ENCODE data around the gene ANTXR1.
"Not testable (repeated sequence)": the region's sequence is repeated elsewhere in the genome, so short reads cannot be mapped to it uniquely, and the experiment has no call there.

Gene ANTXR1

DNA sequence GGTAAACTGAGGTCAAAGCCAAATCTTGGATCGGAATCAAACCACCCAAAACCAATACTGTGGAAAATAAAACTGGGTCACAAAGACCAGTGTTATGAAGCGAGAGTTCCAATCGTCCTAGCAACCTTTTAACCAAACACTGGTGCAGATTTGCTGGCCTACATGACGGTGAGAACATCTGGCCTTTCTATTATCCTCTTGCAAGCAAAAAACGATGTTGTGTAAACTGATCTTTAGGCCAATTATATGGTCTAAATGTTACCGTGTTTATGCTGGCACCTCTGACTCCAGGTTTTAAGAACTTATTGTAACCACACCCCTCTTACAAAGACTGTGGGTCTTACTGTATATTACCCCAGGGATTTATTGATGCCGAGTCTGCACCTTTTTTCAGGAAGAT is 228.1 kb downstream of the ANTXR1 start:
- DNase-seq (ENCODE audit: low spot score): no peak

DNA sequence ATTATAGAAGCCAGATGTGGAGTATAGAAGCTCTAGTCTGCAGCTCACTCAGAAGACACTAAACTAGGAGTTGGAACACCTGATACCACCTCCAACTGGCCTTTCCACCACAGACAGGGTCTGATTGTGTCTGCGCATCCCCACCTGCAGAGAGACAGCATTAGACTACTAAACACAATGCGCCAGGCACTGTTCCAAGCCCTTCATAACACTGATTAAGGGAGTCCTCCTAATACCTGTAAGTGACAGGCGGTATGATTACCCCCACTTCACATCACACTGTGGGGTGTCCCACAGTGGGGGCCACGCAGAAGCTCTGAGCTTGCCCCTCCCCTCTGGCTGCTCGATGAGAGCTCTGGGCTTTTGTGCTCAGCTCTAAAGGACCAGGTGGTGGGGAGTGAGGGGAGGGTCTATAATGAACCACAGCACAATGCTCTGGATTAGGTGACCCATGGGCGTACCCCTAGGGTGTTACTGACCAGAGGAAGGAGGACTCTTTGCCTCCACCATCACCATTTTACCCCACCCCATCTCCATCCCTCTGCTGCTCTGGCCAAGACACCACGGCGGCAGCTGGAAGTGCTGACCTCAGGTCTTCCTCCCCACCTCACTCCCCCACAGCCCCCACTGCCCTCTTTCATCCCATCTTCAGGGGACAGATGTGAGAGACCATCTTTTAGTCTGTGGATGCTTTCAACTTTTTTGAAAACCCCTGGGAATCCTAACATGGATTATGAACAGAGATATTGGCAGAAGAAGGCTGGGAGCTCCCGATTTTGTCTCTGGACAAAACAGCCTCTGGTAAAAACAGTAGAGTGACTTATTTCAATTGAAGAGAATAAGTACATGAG is 228.9 kb downstream of the ANTXR1 start:
- DNase-seq (ENCODE audit: low spot score): no peak

DNA sequence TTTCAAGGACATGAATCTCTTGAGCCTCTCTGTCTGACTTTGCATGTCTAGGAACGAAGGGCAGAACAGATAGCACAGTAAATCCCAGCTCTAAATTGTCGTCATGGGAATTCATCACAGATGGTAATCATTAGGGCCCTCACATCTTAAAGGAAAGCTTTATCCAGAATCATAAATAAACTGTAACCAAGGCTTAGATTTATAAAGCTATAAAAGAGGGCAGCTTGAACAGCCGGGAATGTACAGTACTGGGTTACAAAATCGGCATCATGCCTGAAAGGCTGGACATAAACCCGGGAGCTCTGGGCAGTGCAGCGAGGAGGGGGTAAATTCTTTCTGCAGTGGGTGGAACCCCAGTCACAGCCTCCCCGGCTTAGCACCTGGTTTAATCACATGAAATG is 229.7 kb downstream of the ANTXR1 start:
- DNase-seq (ENCODE audit: low spot score): peak; percentile 6

DNA sequence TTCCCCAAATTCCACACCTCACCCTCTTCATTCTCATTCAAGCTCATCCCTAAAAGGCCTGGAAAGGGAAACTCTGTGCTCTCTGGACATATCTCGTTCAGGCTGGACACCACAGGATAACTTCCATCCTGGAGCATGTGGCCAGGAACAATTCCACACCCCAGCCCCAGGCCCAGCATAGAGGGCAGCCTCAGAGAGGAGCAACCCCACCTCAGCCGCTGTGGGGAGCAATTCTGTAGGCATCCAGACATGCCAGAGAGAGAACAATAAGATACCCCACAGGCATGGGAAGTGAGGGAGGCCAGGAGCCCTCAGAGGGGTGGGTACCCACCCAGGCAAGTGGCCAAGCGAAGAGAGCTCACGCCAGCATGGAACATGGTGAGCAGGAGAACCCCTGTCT is 230.7 kb downstream of the ANTXR1 start:
- no peak for DNase-seq (ENCODE audit: low spot score)

DNA sequence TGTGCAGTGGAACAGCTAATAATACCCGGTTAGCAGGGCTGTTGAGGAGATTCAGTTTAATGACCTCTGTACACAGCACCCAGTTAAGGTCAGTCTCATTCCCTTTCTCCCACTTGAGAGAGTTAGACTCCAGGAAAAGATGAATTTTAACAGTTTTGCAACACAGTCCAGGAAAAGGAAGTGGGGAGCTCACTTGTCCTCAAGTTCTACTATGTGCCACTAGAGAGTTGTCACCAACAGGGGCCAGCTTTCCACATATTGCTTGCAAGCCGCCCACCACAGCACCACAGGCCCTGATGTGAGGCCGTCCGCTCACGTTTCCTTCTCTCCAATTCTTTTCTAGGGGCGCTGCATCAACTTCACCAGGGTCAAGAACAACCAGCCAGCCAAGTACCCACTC is 231.9 kb downstream of the ANTXR1 start:
- DNase-seq (ENCODE audit: low spot score): no peak

DNA sequence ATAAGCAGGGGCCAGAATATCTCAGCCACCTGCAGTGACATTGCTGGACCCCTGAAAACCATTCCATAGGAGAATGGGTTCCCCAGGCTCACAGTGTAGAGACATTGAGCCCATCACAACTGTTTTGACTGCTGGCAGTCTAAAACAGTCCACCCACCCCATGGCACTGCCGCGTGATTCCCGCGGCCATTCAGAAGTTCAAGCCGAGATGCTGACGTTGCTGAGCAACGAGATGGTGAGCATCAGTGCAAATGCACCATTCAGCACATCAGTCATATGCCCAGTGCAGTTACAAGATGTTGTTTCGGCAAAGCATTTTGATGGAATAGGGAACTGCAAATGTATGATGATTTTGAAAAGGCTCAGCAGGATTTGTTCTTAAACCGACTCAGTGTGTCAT is 234.6 kb downstream of the ANTXR1 start:
- DNase-seq (ENCODE audit: low spot score): no peak

DNA sequence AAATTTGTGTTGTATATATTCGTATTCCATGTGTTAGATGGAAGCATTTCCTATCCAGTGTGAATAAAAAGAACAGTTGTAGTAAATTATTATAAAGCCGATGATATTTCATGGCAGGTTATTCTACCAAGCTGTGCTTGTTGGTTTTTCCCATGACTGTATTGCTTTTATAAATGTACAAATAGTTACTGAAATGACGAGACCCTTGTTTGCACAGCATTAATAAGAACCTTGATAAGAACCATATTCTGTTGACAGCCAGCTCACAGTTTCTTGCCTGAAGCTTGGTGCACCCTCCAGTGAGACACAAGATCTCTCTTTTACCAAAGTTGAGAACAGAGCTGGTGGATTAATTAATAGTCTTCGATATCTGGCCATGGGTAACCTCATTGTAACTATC is 235.3 kb downstream of the ANTXR1 start:
- no peak for DNase-seq (ENCODE audit: low spot score)

DNA sequence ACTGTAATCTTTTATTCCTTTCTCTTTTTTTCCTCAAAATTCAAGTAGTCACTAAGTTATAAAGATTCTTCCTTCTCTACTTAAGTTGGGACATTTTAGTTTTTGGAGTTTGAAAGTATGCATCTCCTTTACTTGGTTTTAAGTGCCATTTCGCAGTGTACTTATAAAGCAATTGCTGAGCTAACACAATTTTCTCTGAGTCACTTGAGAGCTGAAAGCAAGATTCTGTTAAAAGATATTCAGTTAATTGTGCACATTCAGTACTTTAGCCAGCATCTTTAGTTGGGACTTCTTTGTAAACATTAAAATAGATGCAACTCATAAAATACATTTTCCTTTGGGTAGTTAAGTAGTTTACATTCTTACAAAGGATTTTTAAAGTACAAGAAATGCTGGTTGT is 238.0 kb downstream of the ANTXR1 start:
- DNase-seq (ENCODE audit: low spot score): no peak

DNA sequence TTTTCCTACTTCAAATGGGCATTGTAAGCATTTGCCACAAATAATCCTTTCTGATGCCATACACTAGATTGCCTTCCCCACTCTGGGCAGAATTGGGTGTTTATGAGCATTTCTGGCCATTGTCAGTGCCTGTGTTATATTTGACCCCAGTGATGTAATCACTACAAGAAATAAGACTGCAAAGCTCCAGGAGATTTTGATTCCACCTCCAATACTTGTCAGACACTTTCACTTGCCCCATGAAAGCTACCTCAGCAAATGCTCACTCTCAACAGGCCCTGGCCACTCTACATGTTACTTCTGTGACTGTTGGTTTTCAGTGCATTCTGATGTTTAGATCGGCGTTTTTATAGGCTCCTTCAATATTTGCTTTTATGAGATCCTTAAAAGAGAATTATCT is 239.0 kb downstream of the ANTXR1 start:
- no peak for DNase-seq (ENCODE audit: low spot score)

DNA sequence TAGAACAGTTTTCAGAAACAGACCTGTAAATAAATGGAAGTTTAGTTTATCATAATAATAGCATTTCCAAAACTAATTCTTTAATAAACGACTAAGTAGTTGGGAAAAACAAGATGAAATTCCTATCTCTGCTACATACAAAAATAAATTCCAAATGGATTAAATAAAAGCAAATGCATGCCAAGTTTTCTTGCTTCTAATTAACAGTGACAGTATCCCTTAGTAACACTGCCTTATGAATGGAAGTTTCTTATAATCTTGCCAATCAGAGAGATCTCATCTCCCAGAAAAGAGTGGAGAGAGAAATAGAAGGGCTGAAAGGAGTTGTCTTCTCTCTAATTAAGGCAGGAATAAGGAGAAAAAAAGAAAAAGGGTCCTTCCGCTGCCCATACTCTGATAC is 240.1 kb downstream of the ANTXR1 start:
- DNase-seq (ENCODE audit: low spot score): no peak

DNA sequence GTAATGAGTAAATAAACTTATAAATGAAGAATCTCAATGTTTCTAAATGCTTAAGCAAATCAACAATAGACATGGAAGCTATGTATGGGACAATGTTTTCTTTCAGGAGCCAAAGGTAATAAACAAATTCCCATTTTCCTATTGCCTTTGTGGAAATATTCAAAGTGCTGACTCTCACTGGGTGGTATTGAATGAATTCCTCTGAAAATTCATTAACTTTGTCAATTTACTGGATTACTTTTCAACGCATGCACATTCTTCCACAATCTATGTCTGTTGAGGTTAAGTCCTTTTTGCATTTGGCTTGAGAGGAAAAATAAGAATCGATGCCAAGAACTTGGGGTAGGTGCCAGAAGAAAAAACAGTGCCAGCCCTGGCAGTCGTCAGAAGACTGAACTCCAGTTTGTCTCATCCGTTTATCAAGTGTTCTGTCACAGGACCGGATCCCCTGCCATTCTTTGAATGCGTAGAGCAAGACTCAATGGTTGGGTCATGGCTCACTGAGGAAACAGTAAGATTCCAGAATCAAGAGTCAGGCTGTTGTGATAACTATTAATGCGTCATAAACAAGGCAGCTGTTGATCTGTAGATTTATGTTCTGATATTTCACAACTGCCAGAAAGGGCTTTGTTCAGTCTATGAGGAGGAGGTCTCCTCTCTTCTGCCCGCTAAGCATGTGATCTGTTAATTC is 240.8 kb downstream of the ANTXR1 start:
- peak; percentile 74 for DNase-seq (ENCODE audit: low spot score)

DNA sequence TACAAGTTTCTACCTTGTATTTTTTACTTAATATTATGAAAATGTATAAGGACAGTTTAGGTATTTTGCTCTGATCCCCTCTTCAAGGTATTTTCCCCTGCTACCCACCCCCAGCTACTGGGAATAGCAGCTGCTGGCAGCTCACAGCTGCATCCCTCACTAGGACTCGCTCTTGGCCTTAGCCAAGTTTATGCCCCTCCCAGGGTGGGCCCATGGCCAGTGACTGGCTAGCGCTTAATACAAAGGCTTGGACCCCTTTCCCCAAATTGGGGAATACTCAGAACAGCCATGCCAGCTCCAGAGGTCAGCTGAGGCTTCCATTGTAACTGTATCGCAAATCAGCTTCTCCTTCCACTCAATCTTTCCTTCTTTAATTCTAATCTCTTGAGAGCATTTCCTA is 242.8 kb downstream of the ANTXR1 start:
- no peak for DNase-seq (ENCODE audit: low spot score)

DNA sequence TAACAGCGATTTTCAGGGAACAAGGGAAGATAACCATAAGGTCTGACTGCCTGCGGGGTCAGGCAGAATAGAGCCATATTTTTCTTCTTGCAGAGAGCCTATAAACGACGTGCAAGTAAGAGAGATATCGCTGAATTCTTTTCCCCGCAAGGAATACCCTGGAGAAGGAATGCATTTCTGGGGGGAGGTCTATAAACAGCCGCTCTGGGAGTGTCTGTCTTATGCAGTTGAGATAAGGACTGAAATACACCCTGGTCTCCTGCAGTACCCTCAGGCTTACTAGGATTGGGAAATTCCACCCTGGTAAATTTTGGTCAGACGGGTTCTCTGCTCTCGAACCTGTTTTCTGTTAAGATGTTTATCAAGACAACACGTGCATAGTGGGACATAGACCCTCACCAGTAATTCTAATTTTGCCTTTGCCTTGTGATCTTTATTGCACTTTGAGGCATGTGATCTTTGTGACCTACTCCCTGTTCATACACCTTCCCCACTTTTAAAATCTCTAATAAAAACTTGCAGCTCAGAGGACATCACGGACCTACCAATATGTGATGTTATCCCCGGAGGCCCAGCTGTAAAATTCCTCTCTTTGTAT is 247.1 kb downstream of the ANTXR1 start:
- not testable (repeated sequence) for DNase-seq (ENCODE audit: low spot score)

DNA sequence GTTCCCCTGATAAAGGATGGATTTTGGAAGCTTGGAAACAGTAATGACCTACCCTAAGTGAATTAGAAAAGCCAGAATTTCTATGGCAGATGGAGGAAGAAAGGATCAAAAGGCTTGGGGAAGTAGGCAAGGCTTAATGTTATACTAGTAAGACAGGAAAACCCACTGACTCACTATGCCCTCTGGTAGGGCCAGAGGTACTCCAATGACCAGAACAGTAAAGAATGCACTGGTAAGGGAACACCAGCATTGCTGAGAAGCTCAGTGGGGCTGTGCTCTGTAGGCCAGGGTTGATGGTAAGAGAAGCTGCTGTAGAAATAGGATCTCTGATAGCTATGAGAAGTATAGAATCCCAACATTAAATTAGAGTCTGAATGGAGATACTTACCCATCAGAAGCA is 247.7 kb downstream of the ANTXR1 start:
- no peak for DNase-seq (ENCODE audit: low spot score)

DNA sequence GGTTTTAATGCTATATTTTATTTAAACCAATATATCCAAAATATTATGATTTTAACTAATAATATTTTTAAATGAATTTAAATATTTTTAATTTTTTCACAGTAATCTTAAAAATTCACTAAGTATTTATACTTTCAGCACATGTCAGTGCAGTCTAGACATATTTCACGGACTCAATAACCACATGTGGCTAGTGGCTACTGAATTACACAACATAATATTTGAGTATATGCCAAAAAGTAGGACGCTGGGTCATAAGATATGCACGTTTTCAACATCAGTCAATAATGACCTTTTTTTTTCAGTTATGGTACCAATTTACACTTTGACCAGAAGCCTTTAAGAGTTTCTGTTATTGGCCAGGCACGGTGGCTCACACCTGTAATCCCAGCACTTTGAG is 256.4 kb downstream of the ANTXR1 start:
- DNase-seq (ENCODE audit: low spot score): no peak

DNA sequence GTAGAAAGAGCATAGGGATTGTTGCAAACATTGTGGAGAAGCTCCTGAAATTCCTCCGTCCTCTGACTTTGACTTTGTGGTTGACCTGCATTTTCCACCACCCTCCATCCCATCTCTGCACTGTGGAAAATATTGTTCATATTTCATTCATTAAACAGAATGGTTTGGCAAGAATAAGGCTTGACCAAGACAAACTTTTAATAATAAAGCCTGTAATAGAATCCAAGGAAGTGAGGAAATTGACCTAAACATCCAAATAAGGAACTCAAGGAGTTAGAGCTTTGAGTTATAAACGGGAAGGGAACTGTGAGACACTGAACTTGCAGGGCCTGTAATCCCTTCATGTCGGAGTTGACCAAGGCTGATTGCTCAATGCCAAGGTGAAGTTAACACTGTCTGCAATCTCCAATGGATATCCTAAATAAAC is 258.9 kb downstream of the ANTXR1 start:
- peak; percentile 20 for DNase-seq (ENCODE audit: low spot score)

DNA sequence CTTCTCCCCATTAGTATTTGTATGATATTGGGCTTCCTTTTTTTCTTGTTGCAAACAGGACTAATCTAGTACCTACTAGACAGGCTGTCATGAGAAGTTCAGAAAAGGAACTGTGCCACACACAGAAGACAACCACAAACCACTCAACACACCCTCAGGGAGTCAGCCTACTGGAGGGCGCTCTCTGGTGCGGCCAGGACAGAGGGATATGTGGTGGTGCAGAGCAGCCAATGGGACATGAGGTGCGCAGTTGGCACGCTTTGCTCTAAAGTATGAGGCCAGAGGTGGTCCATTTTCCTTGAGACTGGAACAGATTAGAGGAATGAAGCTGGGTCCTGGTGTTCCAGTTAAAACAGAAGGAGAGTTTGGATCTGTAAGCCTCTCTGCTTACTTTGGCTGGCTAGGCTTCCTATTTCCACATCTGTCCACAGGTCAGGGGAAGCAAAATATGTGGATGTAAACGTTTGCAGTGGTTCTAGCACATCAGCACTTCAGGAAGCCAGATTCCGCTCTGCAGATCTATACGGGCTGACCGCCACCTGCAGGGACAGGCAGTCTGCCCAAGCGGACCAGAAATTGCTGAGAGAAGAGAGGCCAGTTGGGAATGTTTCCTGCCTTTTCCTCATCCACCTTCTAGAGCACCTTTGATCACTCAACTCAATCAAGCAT is 260.0 kb downstream of the ANTXR1 start:
- DNase-seq (ENCODE audit: low spot score): no peak

DNA sequence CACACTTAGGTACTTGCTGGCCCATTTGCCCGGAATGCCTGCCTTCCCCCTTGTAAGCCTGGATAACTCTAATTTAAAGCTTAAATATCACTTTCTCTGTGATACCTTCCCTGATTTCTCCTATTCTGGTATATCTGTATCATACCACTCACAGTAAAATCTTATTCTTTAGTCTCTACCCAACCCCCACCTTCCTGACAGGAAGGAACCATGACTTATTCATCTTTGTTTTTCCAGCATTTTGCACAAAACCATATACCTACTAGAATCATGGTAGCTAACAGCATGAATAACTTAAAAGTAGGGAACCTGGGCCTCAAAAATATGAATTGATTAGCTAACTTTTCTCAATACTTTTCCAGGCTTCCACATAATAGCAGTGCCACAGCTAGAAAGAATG is 262.5 kb downstream of the ANTXR1 start:
- DNase-seq (ENCODE audit: low spot score): no peak

DNA sequence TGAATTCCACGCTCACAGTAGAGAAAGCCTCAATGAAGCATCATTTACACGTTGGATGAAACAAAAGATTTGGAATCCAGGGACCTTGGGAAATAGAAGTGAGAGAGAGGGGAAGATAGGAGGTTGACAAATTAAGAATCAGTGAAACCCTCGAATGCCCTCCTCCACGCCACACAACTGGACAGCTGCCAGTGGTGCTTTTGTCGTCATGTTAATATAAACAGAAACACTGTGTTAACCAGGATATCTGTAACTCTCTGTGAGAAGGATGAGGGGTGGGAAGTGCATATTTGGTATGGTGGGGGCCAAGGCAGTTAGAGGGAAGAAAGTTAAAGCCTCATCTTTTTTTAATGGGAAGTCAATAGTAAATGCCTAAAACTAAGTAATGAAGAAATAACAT is 265.4 kb downstream of the ANTXR1 start:
- no peak for DNase-seq (ENCODE audit: low spot score)

DNA sequence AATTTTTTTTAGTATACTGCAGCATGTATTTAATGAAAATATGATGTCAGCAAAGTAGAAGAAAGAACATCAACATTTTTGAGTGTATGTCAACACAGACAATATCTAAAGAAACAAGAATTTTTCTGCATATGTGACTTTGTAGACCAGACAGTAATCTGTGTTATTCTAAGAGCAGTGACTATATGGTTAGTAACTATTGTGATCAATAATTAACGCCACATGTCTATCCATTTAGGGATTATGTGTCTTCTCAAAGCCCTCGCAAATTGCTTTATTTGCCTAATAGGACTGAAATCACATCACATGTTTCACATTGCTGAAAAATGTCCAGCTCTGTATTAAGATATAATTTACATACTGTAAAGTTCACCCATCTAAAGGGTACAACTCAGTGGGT is 266.2 kb downstream of the ANTXR1 start:
- no peak for DNase-seq (ENCODE audit: low spot score)

DNA sequence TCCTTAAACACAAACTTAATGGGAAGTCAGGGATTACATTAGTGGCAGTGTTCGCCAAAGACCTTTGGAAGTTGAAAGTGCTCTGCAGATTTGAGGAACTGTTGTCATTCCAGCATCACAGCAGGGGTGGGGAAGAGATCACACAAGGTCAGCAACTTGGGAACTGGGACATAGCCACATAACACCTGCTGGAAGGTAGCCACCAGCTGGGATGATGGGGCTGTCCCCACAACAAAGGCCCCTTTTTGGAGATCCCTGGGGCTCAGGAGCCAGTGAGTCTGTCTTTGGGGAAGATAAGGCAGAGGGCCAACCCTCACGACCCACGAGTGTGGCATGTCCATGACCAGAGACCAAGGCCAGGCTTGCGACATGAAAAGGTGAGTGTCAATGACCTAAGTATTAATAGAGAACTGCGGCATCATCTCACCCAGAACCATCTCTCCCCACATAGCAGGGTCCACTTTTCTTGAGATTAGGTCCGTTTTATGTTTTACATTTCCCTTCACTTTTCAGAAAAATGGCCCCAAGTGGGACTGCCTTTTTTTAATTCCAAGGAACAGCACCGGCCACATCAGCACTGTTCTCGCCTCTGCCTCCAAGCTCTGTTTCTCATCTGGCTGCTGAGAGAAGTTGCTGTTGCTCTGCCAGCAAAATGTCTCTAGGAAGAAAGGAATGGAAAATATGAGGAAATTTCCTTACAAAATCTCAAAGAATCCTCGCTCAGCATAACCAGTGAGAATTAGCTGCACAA is 267.1 kb downstream of the ANTXR1 start:
- no peak for DNase-seq (ENCODE audit: low spot score)

DNA sequence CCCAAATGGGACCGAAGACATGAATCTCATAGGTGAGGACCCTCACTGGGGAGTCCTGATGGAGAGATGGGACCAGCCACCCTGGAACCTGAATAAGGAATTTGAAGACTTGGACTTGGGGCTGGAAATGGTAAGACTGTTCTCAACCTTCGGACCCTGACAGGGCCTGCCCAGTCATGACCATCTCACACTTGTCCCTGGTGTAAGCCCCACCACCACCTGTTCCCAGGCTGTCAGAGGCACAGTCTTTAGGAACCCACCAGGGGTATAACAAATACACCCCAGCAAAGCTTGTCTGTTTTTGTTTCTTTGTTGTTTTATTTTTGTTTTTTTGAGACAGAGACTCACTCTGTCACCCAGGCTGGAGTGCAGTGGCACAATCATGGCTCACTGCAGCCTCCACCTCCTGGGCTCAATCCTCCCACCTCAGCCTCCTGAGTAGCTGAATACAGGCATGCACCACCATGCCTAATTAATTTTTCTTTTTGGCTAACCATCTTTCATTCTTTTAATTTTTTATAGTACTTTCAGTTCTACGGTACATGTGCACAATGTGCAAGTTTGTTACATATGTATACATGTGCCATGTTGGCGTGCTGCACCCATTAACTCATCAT is 267.9 kb downstream of the ANTXR1 start:
- DNase-seq (ENCODE audit: low spot score): no peak
